GM19372 (cell line): ENCODE data around the gene AHCY.
"Not testable (repeated sequence)": the region's sequence is repeated elsewhere in the genome, so short reads cannot be mapped to it uniquely, and the experiment has no call there.

ENCODE experiments used
- ATAC-seq: cut with Tn5 transposase; IDR thresholded peaks from one replicate; pipeline ENCODE4 v1.9.1; 2021; ENCODE audit warnings: mild to moderate bottlenecking, low read depth, moderate library complexity; ENCODE audit not compliant: unreplicated experiment

Gene AHCY

GRCh38 chr20:34263468-34263867 is 39.7 kb downstream of the AHCY start:
- ATAC-seq: not testable (repeated sequence)

GRCh38 chr20:34262488-34263288 is 40.5 kb downstream of the AHCY start:
- no peak for ATAC-seq

GRCh38 chr20:34260208-34260942 is 42.8 kb downstream of the AHCY start:
- ATAC-seq: no peak

GRCh38 chr20:34256629-34257124 is 46.5 kb downstream of the AHCY start:
- no peak for ATAC-seq

GRCh38 chr20:34254979-34255378 is 48.2 kb downstream of the AHCY start:
- no peak for ATAC-seq

- not testable (repeated sequence) for ATAC-seq
These were observed 50.6 kb downstream of the AHCY start for GRCh38 chr20:34252431-34253086.

- no peak for ATAC-seq
These were observed 51.5 kb downstream of the AHCY start for GRCh38 chr20:34251619-34252018.

- no peak for ATAC-seq
These were observed 53.1 kb downstream of the AHCY start for GRCh38 chr20:34250005-34250404.

GRCh38 chr20:34249291-34249690 is 53.9 kb downstream of the AHCY start:
- no peak for ATAC-seq

GRCh38 chr20:34246126-34246626 is 57.0 kb downstream of the AHCY start:
- no peak for ATAC-seq

GRCh38 chr20:34243377-34243776 is 59.8 kb downstream of the AHCY start:
- no peak for ATAC-seq

GRCh38 chr20:34242879-34243278 is 60.3 kb downstream of the AHCY start:
- no peak for ATAC-seq

GRCh38 chr20:34242015-34242414 is 61.1 kb downstream of the AHCY start:
- not testable (repeated sequence) for ATAC-seq

- ATAC-seq: no peak
These were observed 62.2 kb downstream of the AHCY start, which contains the start of gene ASIP for GRCh38 chr20:34240693-34241615. TSS of gene ASIP (plus strand) at chr20:34241423. CDS start at chr20:34260375, 18,952 bp downstream.

GRCh38 chr20:34240121-34240520 is 63.0 kb downstream of the AHCY start:
- ATAC-seq: no peak

GRCh38 chr20:34237942-34238341 is 65.2 kb downstream of the AHCY start:
- no peak for ATAC-seq

GRCh38 chr20:34235875-34236274 is 67.3 kb downstream of the AHCY start:
- no peak for ATAC-seq

GRCh38 chr20:34233687-34234086 is 69.5 kb downstream of the AHCY start:
- ATAC-seq: no peak

- no peak for ATAC-seq
These were observed 70.6 kb downstream of the AHCY start for GRCh38 chr20:34232494-34233087.
